Neural progenitor cell (in vitro differentiated cells): Measurements from ENCODE around the gene EVC2. TPM values are rescaled to one million over a fixed set of nuclear protein-coding genes. Genes with fewer than 3 reads are reported as not detected.

Experiments
- DNase-seq: peaks from one replicate; pipeline ENCODE4 v3.0.0-alpha.2; 2016; ENCODE audit warnings: low spot score
- H2AFZ ChIP-seq: fragments of 200-600 bp; sonication (generic); replicated peaks from 2 replicates; pipeline ENCODE4 v1.6.1; 2016; ENCODE audit warnings: antibody characterized with exemption
- H3F3A ChIP-seq: fragments of 200-600 bp; sonication (generic); 2 replicates; pipeline ENCODE4 v1.6.1; 2016; ENCODE audit warnings: antibody characterized with exemption, low read depth
- H3K27ac ChIP-seq: fragments of 200-600 bp; sonication (generic); 2 replicates; pipeline ENCODE4 v1.5.1; 2016; ENCODE audit warnings: mild to moderate bottlenecking
- H3K27me3 ChIP-seq: fragments of 200-600 bp; sonication (generic); 2 replicates; pipeline ENCODE4 v1.6.1; 2016; ENCODE audit warnings: mild to moderate bottlenecking, moderate library complexity
- H3K36me3 ChIP-seq: fragments of 200-600 bp; sonication (generic); 2 replicates; pipeline ENCODE4 v1.5.1; 2016
- H3K4me1 ChIP-seq: fragments of 200-600 bp; sonication (generic); 2 replicates; pipeline ENCODE4 v1.6.1; 2016; ENCODE audit warnings: mixed run types
- H3K4me2 ChIP-seq: fragments of 200-600 bp; sonication (generic); 2 replicates; pipeline ENCODE4 v1.6.1; 2016
- H3K4me3 ChIP-seq: fragments of 200-600 bp; sonication (generic); 2 replicates; pipeline ENCODE4 v1.5.1; 2016
- H3K79me2 ChIP-seq: fragments of 200-600 bp; sonication (generic); 2 replicates; pipeline ENCODE4 v1.6.1; 2016; ENCODE audit warnings: low read depth
- H3K9ac ChIP-seq: fragments of 200-600 bp; sonication (generic); 2 replicates; pipeline ENCODE4 v1.6.1; 2016
- H3K9me3 ChIP-seq: fragments of 200-600 bp; sonication (generic); 2 replicates; pipeline ENCODE4 v1.5.1; 2016; ENCODE audit warnings: low read depth
- H4K20me1 ChIP-seq: fragments of 200-600 bp; sonication (generic); 2 replicates; pipeline ENCODE4 v1.6.1; 2016; ENCODE audit warnings: low read depth
- H3K27ac Mint-ChIP-seq: 3 replicates; pipeline ENCODE4 v1.8.0; 2021; ENCODE audit warnings: mixed read lengths
- H3K27me3 Mint-ChIP-seq: 2 replicates; pipeline ENCODE4 v1.8.0; 2022; ENCODE audit warnings: low read depth, mild to moderate bottlenecking, inconsistent platforms, moderate library complexity, mixed read lengths; ENCODE audit not compliant: insufficient read depth
- H3K36me3 Mint-ChIP-seq: 3 replicates; pipeline ENCODE4 v1.8.0; 2021; ENCODE audit warnings: mixed read lengths
- H3K4me1 Mint-ChIP-seq: 3 replicates; pipeline ENCODE4 v1.8.0; 2021; ENCODE audit warnings: mixed read lengths
- H3K4me3 Mint-ChIP-seq: 3 replicates; pipeline ENCODE4 v1.8.0; 2021; ENCODE audit warnings: mild to moderate bottlenecking, moderate library complexity, mixed read lengths
- H3K9me3 Mint-ChIP-seq: 3 replicates; pipeline ENCODE4 v1.8.0; 2020; ENCODE audit warnings: mixed read lengths
- EZH2 ChIP-seq: fragments of 200-600 bp; sonication (generic); IDR thresholded peaks from 2 replicates; pipeline ENCODE4 v1.6.1; 2017; ENCODE audit warnings: antibody characterized with exemption, mild to moderate bottlenecking, moderate library complexity
- EZH2phosphoT487 ChIP-seq: fragments of 200-600 bp; sonication (generic); IDR thresholded peaks from 2 replicates; pipeline ENCODE4 v1.6.1; 2017; ENCODE audit warnings: antibody characterized with exemption
- total RNA-seq: library from RNA; depleted of rRNA; stranded (reverse); fragments of >200 nt; gene quantifications from 2 replicates; pipeline ENCODE4 v1.2.3, GENCODE V29; 2015; ENCODE audit warnings: low replicate concordance
- TF ChIP-seq, protein P1 (sequence below): fragments of 200-600 bp; sonication (generic); IDR thresholded peaks from 2 replicates; pipeline ENCODE4 v1.5.1; 2017; ENCODE audit warnings: antibody characterized with exemption, mild to moderate bottlenecking

Gene EVC2
- total RNA-seq, 1 donor from 2014 or later, result 6.1 TPM

DNA sequence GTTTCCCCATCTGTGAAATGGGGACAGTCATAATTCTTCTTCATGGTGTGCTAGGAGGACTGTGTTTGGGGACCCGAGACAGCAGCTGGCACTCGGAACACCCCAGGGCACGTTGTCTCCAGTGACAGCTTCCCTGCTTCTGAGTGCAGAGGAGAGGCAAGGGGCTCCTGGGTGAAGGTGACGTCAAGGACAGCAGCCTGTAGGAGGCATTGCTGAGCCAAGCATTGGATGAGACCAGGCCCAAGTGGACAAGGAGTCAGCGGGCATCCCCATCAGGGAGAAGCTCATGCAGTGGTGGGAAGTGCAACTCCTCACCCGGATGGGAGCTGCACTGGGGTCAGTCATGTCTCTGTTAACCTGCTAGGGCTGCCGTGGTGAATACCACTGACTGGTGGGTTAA is 48.7 kb upstream of the EVC2 start:
- Histone ChIP-seq H4K20me1 (no peaks in the 10 kb centered on the region), H3K9me3 (no peaks in the 10 kb centered on the region), H3K36me3 (no peaks in the 10 kb centered on the region), H3K4me1 (peaks cover under 1% of the 10 kb centered on the region), H3K9ac (no peak overlapping the region), H3K4me3 (no peak overlapping the region), H3F3A (no peaks in the 10 kb centered on the region), H3K27me3 (no peaks in the 10 kb centered on the region), H3K4me2 (no peak overlapping the region), H2AFZ (no peak overlapping the region), H3K27ac (no peak overlapping the region), H3K79me2 (no peaks in the 10 kb centered on the region)
- Mint-ChIP-seq H3K4me3 (no peak overlapping the region), H3K36me3 (peaks cover 17% of the 10 kb centered on the region), H3K9me3 (no peaks in the 10 kb centered on the region), H3K27ac (no peak overlapping the region), H3K27me3 (peaks cover 2% of the 10 kb centered on the region), H3K4me1 (peaks cover 7% of the 10 kb centered on the region)
- no peak for DNase-seq
- TF ChIP-seq EZH2 (no peak), EZH2phosphoT487 (no peak)
- TF ChIP-seq, protein P1, sequence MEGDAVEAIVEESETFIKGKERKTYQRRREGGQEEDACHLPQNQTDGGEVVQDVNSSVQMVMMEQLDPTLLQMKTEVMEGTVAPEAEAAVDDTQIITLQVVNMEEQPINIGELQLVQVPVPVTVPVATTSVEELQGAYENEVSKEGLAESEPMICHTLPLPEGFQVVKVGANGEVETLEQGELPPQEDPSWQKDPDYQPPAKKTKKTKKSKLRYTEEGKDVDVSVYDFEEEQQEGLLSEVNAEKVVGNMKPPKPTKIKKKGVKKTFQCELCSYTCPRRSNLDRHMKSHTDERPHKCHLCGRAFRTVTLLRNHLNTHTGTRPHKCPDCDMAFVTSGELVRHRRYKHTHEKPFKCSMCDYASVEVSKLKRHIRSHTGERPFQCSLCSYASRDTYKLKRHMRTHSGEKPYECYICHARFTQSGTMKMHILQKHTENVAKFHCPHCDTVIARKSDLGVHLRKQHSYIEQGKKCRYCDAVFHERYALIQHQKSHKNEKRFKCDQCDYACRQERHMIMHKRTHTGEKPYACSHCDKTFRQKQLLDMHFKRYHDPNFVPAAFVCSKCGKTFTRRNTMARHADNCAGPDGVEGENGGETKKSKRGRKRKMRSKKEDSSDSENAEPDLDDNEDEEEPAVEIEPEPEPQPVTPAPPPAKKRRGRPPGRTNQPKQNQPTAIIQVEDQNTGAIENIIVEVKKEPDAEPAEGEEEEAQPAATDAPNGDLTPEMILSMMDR, result no peak

DNA sequence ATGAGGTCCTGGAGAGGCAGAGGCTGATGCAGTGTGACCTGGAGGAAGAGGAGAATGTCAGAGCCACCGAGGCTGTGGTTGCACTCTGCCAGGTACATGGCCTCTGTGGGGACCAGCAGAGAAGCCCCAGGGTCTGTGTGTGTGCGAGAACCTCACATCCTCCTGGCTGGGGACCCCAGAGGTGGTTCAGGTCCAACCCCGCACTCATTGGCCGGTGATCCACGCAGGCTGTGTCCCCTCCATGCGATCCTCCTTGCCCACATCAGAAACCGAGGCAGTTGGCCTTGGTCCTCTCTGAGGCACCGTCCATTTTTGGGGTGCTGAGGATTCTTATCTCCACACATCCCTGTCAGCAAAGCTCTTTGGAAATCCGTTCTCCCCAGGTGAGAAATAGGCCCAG is 47.9 kb upstream of the EVC2 start:
- H3K9ac ChIP-seq, result no peak overlapping the region
- Mint-ChIP-seq H3K27me3 (peaks cover 2% of the 10 kb centered on the region), H3K4me3 (no peak overlapping the region), H3K27ac (no peak overlapping the region), H3K4me1 (peaks cover 15% of the 10 kb centered on the region), H3K9me3 (no peaks in the 10 kb centered on the region), H3K36me3 (peaks cover 17% of the 10 kb centered on the region)
- no peaks in the 10 kb centered on the region for H3K27me3 ChIP-seq
- H3K36me3 ChIP-seq, result no peaks in the 10 kb centered on the region
- peaks cover 5% of the 10 kb centered on the region for H3K4me1 ChIP-seq
- no peaks in the 10 kb centered on the region for H3K79me2 ChIP-seq
- H3F3A ChIP-seq, result no peaks in the 10 kb centered on the region
- TF ChIP-seq, protein P1, result no peak
- TF ChIP-seq EZH2, result no peak
- no peak for TF ChIP-seq EZH2phosphoT487
- no peak overlapping the region for H2AFZ ChIP-seq
- DNase-seq, result no peak
- no peak overlapping the region for H3K4me3 ChIP-seq
- H3K27ac ChIP-seq, result no peak overlapping the region
- H3K9me3 ChIP-seq, result no peaks in the 10 kb centered on the region
- H3K4me2 ChIP-seq, result no peak overlapping the region
- H4K20me1 ChIP-seq, result no peaks in the 10 kb centered on the region

GRCh38 chr4:5755679-5756078 is 47.3 kb upstream of the EVC2 start:
- Histone ChIP-seq H4K20me1 (no peaks in the 10 kb centered on the region), H3K4me2 (no peak overlapping the region), H2AFZ (no peak overlapping the region), H3K27ac (no peak overlapping the region), H3K9ac (no peak overlapping the region), H3F3A (no peaks in the 10 kb centered on the region), H3K9me3 (no peaks in the 10 kb centered on the region), H3K4me1 (peaks cover 5% of the 10 kb centered on the region), H3K27me3 (no peaks in the 10 kb centered on the region), H3K36me3 (no peaks in the 10 kb centered on the region), H3K4me3 (no peak overlapping the region), H3K79me2 (no peaks in the 10 kb centered on the region)
- no peak for TF ChIP-seq EZH2
- TF ChIP-seq, protein P1, result no peak
- DNase-seq, result no peak
- no peak overlapping the region for H3K27ac Mint-ChIP-seq
- H3K4me3 Mint-ChIP-seq, result no peak overlapping the region
- peaks cover 17% of the 10 kb centered on the region for H3K4me1 Mint-ChIP-seq
- no peaks in the 10 kb centered on the region for H3K9me3 Mint-ChIP-seq
- H3K36me3 Mint-ChIP-seq, result peaks cover 17% of the 10 kb centered on the region
- peaks cover 2% of the 10 kb centered on the region for H3K27me3 Mint-ChIP-seq
